ENCODE data around the gene C1QTNF12. TPM values are rescaled to one million over a fixed set of nuclear protein-coding genes. Genes with fewer than 3 reads are reported as not detected.

C1QTNF12 gene
- total RNA-seq, 1 experiment from 2014 or later = 4.4 TPM

- TF ChIP-seq EZH2 (IDR thresholded peaks at IDR 0.05; ENCODE audit: borderline replicate concordance, low read depth, low read length, poor library complexity, severe bottlenecking) (no peak), CTCF (conservative IDR thresholded peaks at IDR 0.05; ENCODE audit: low read depth, low read length) (no peak)
- no peaks in the 10 kb centered on the region for H3K9me3 ChIP-seq (ENCODE audit: low read depth, low read length, poor library complexity, severe bottlenecking)
- BruUV-seq (replicated peaks) = no TSS peak
- intact Hi-C loops (cut with micrococcal nuclease; ENCODE audit: unreplicated experiment) = no loop called here
- no peak overlapping the region for H3K4me3 ChIP-seq (ENCODE audit: low read depth, low read length, poor library complexity, severe bottlenecking)
- no peaks in the 10 kb centered on the region for H3K27me3 ChIP-seq (replicated peaks; ENCODE audit: insufficient read depth, low read depth, low read length, poor library complexity)
- no peaks in the 10 kb centered on the region for H3K36me3 ChIP-seq (ENCODE audit: insufficient read depth, low read length, poor library complexity, severe bottlenecking)
- no peak for DNase-seq (ENCODE audit: low spot score)
- no peak overlapping the region for H3K27ac ChIP-seq (ENCODE audit: low read depth, low read length, poor library complexity, severe bottlenecking)
- no peaks in the 10 kb centered on the region for H3K4me1 ChIP-seq (ENCODE audit: insufficient read depth, low read length, poor library complexity, severe bottlenecking)
- ChIA-PET CTCF (interaction anchor here (0.6 kb wide), 1 partner anchor 93 kb away, joined by 3 read pairs; no protein-coding TSS in a partner anchor), POLR2A (ENCODE audit: low non-redundant PET) (no interaction called here)
Measured at GRCh38 chr1:1199141-1199960, 47.2 kb downstream of the C1QTNF12 start.

GRCh38 chr1:1198423-1199140, 47.9 kb downstream of the C1QTNF12 start:
- no TSS peak for BruUV-seq (replicated peaks)
- DNase-seq (ENCODE audit: low spot score) = no peak
- no peaks in the 10 kb centered on the region for H3K4me1 ChIP-seq (ENCODE audit: insufficient read depth, low read length, poor library complexity, severe bottlenecking)
- no peak overlapping the region for H3K4me3 ChIP-seq (ENCODE audit: low read depth, low read length, poor library complexity, severe bottlenecking)
- no peaks in the 10 kb centered on the region for H3K9me3 ChIP-seq (ENCODE audit: low read depth, low read length, poor library complexity, severe bottlenecking)
- H3K36me3 ChIP-seq (ENCODE audit: insufficient read depth, low read length, poor library complexity, severe bottlenecking) = no peaks in the 10 kb centered on the region
- no peak overlapping the region for H3K27ac ChIP-seq (ENCODE audit: low read depth, low read length, poor library complexity, severe bottlenecking)
- TF ChIP-seq CTCF (conservative IDR thresholded peaks at IDR 0.05; ENCODE audit: low read depth, low read length) (no peak), EZH2 (IDR thresholded peaks at IDR 0.05; ENCODE audit: borderline replicate concordance, low read depth, low read length, poor library complexity, severe bottlenecking) (no peak)
- H3K27me3 ChIP-seq (replicated peaks; ENCODE audit: insufficient read depth, low read depth, low read length, poor library complexity) = no peaks in the 10 kb centered on the region
- ChIA-PET CTCF (interaction anchor here (0.6 kb wide), 1 partner anchor 93 kb away, joined by 3 read pairs; no protein-coding TSS in a partner anchor), POLR2A (ENCODE audit: low non-redundant PET) (no interaction called here)
- intact Hi-C loops (cut with micrococcal nuclease; ENCODE audit: unreplicated experiment) = no loop called here

- no TSS peak for BruUV-seq (replicated peaks)
- intact Hi-C loops (cut with micrococcal nuclease; ENCODE audit: unreplicated experiment) = no loop called here
- Histone ChIP-seq H3K36me3 (ENCODE audit: insufficient read depth, low read length, poor library complexity, severe bottlenecking) (no peaks in the 10 kb centered on the region), H3K9me3 (ENCODE audit: low read depth, low read length, poor library complexity, severe bottlenecking) (no peaks in the 10 kb centered on the region), H3K27ac (ENCODE audit: low read depth, low read length, poor library complexity, severe bottlenecking) (no peak overlapping the region), H3K4me3 (ENCODE audit: low read depth, low read length, poor library complexity, severe bottlenecking) (no peak overlapping the region), H3K27me3 (replicated peaks; ENCODE audit: insufficient read depth, low read depth, low read length, poor library complexity) (no peaks in the 10 kb centered on the region), H3K4me1 (ENCODE audit: insufficient read depth, low read length, poor library complexity, severe bottlenecking) (no peaks in the 10 kb centered on the region)
- ChIA-PET CTCF (no interaction called here), POLR2A (ENCODE audit: low non-redundant PET) (no interaction called here)
- TF ChIP-seq CTCF (conservative IDR thresholded peaks at IDR 0.05; ENCODE audit: low read depth, low read length) (no peak), EZH2 (IDR thresholded peaks at IDR 0.05; ENCODE audit: borderline replicate concordance, low read depth, low read length, poor library complexity, severe bottlenecking) (no peak)
- DNase-seq (ENCODE audit: low spot score) = no peak
Measured at GRCh38 chr1:1197551-1198422, 48.7 kb downstream of the C1QTNF12 start.

Data from A673 (cell line).